HEK293 (cell line): ENCODE data around the gene CPNE1.

ENCODE experiments used
- CTCF ChIA-PET: fragments of 350-600 bp; formaldehyde crosslinking; extraction: SDS; loops from one replicate; lab custom pipeline; 2021; ENCODE audit warnings: antibody characterized with exemption; lab: Yijun Ruan, JAX
- POLR2A ChIA-PET: fragments of 300-600 bp; formaldehyde crosslinking; extraction: SDS; loops from one replicate; lab custom pipeline; 2020; ENCODE audit warnings: antibody characterized with exemption, inconsistent platforms; lab: Yijun Ruan, JAX
- H3K27ac ChIP-seq: fragments of 200-500 bp; sonication (Bioruptor generic); 2 replicates; pipeline ENCODE4 v1.5.1; 2014; ENCODE audit warnings: low read depth, low read length, control low read depth, inconsistent platforms; ENCODE audit errors: extremely low read depth
- H3K36me3 ChIP-seq, 2 experiments: fragments of 200-500 bp in 1 of 2; sonication (Bioruptor generic) in 1 of 2; 1 replicate in 1 of 2; 2 replicates in 1 of 2; pipeline ENCODE4 v1.5.1; 2014 to 2017; ENCODE audit warnings: inconsistent platforms in 2 of 2, low read length in 2 of 2; ENCODE audit not compliant: control insufficient read depth in 2 of 2, insufficient read depth in 1 of 2
- H3K4me1 ChIP-seq: fragments of 200-500 bp; sonication (Bioruptor generic); 2 replicates; pipeline ENCODE4 v1.5.1; 2014; ENCODE audit warnings: mild to moderate bottlenecking, low read length, inconsistent platforms; ENCODE audit not compliant: control insufficient read depth, insufficient read depth
- H3K4me3 ChIP-seq: 2 replicates; pipeline ENCODE4 v1.5.1; 2011; ENCODE audit warnings: low read depth, mild to moderate bottlenecking, control low read depth, low read length, moderate library complexity
- H3K9me3 ChIP-seq: fragments of 200-500 bp; sonication (Bioruptor generic); 2 replicates; pipeline ENCODE4 v1.5.1; 2014; ENCODE audit warnings: low read depth, low read length, inconsistent platforms; ENCODE audit not compliant: control insufficient read depth, insufficient read depth
- AEBP2 ChIP-seq: fragments of 450-650 bp; formaldehyde crosslinking; IDR thresholded peaks from 2 replicates; pipeline ENCODE4 v1.5.1; 2016; ENCODE audit warnings: missing biosample characterization, missing genetic modification characterization, borderline replicate concordance
- EGR2 ChIP-seq: fragments of 450-650 bp; formaldehyde crosslinking; IDR thresholded peaks from 2 replicates; pipeline ENCODE4 v1.5.1; 2016; ENCODE audit warnings: low read depth, missing biosample characterization, missing genetic modification characterization
- ELK4 ChIP-seq: IDR thresholded peaks from 2 replicates; pipeline ENCODE4 v1.6.1; 2011; ENCODE audit warnings: mild to moderate bottlenecking, low read depth, low read length, borderline replicate concordance
- GLI4 ChIP-seq: fragments of 450-650 bp; formaldehyde crosslinking; IDR thresholded peaks from 2 replicates; pipeline ENCODE4 v1.5.1; 2016; ENCODE audit warnings: missing biosample characterization, missing genetic modification characterization
- INSM2 ChIP-seq: fragments of 450-650 bp; formaldehyde crosslinking; IDR thresholded peaks from 2 replicates; pipeline ENCODE4 v1.5.1; 2016; ENCODE audit warnings: missing biosample characterization, missing genetic modification characterization
- KLF1 ChIP-seq: fragments of 450-650 bp; formaldehyde crosslinking; IDR thresholded peaks from 2 replicates; pipeline ENCODE4 v1.5.1; 2016; ENCODE audit warnings: missing biosample characterization, missing genetic modification characterization
- SP2 ChIP-seq: fragments of 450-650 bp; formaldehyde crosslinking; IDR thresholded peaks from 2 replicates; pipeline ENCODE4 v1.5.1; 2016; ENCODE audit warnings: missing biosample characterization, missing genetic modification characterization
- ZBTB11 ChIP-seq: fragments of 450-650 bp; formaldehyde crosslinking; conservative IDR thresholded peaks from 2 replicates; pipeline ENCODE4 v1.5.1; 2016; ENCODE audit warnings: low read depth, missing biosample characterization, missing genetic modification characterization
- ZFHX2 ChIP-seq: fragments of 450-650 bp; formaldehyde crosslinking; conservative IDR thresholded peaks from 2 replicates; pipeline ENCODE4 v1.5.1; 2016; ENCODE audit warnings: missing biosample characterization, missing genetic modification characterization
- ZNF132 ChIP-seq: fragments of 450-650 bp; formaldehyde crosslinking; IDR thresholded peaks from 2 replicates; pipeline ENCODE4 v1.5.1; 2017; ENCODE audit warnings: missing biosample characterization, missing genetic modification characterization, borderline replicate concordance
- ZNF174 ChIP-seq: fragments of 450-650 bp; formaldehyde crosslinking; IDR thresholded peaks from 2 replicates; pipeline ENCODE4 v1.5.0; 2017; ENCODE audit warnings: missing biosample characterization, mild to moderate bottlenecking, missing genetic modification characterization
- ZNF292 ChIP-seq: fragments of 450-650 bp; formaldehyde crosslinking; IDR thresholded peaks from 2 replicates; pipeline ENCODE4 v1.5.1; 2016; ENCODE audit warnings: low read depth, missing biosample characterization, missing genetic modification characterization, borderline replicate concordance
- ZNF335 ChIP-seq: fragments of 450-650 bp; formaldehyde crosslinking; conservative IDR thresholded peaks from 2 replicates; pipeline ENCODE4 v1.5.1; 2016; ENCODE audit warnings: missing biosample characterization, missing genetic modification characterization
- ZNF37A ChIP-seq: fragments of 450-650 bp; IDR thresholded peaks from 2 replicates; pipeline ENCODE4 v1.5.1; 2018; ENCODE audit warnings: missing biosample characterization, missing genetic modification characterization
- ZNF398 ChIP-seq: fragments of 450-650 bp; formaldehyde crosslinking; IDR thresholded peaks from 2 replicates; pipeline ENCODE4 v1.5.1; 2017; ENCODE audit warnings: missing biosample characterization, missing genetic modification characterization
- ZNF501 ChIP-seq: fragments of 450-650 bp; formaldehyde crosslinking; IDR thresholded peaks from 2 replicates; pipeline ENCODE4 v1.5.1; 2016; ENCODE audit warnings: missing biosample characterization, missing genetic modification characterization
- ZNF560 ChIP-seq: fragments of 450-650 bp; formaldehyde crosslinking; IDR thresholded peaks from 2 replicates; pipeline ENCODE4 v1.5.1; 2017; ENCODE audit warnings: missing biosample characterization, missing genetic modification characterization, borderline replicate concordance
- ZNF600 ChIP-seq: fragments of 450-650 bp; formaldehyde crosslinking; IDR thresholded peaks from 2 replicates; pipeline ENCODE4 v1.5.1; 2016; ENCODE audit warnings: missing biosample characterization, missing genetic modification characterization
- ZNF610 ChIP-seq: fragments of 450-650 bp; formaldehyde crosslinking; IDR thresholded peaks from 2 replicates; pipeline ENCODE4 v1.5.1; 2016; ENCODE audit warnings: missing biosample characterization, missing genetic modification characterization, borderline replicate concordance
- ZNF660 ChIP-seq: fragments of 450-650 bp; IDR thresholded peaks from 2 replicates; pipeline ENCODE4 v1.5.1; 2018; ENCODE audit warnings: missing biosample characterization, mild to moderate bottlenecking, missing genetic modification characterization
- ZNF664 ChIP-seq: fragments of 450-650 bp; formaldehyde crosslinking; IDR thresholded peaks from 2 replicates; pipeline ENCODE4 v1.5.1; 2016; ENCODE audit warnings: missing biosample characterization, missing genetic modification characterization
- ZNF76 ChIP-seq: fragments of 450-650 bp; formaldehyde crosslinking; IDR thresholded peaks from 2 replicates; pipeline ENCODE4; 2016; ENCODE audit warnings: low read depth, missing biosample characterization, missing genetic modification characterization, borderline replicate concordance
- ZNF785 ChIP-seq: fragments of 450-650 bp; formaldehyde crosslinking; IDR thresholded peaks from 2 replicates; pipeline ENCODE4 v1.5.1; 2016; ENCODE audit warnings: missing biosample characterization, missing genetic modification characterization
- ZNF837 ChIP-seq: fragments of 450-650 bp; formaldehyde crosslinking; IDR thresholded peaks from 2 replicates; pipeline ENCODE4 v1.5.1; 2016; ENCODE audit warnings: missing biosample characterization, missing genetic modification characterization

The CPNE1 gene

GRCh38 chr20:35698298-35699126, 33.8 kb upstream of the CPNE1 start (continued):
- no peak for TF ChIP-seq ZNF785
- TF ChIP-seq ZNF292, result no peak
- no peak for TF ChIP-seq GLI4 (tag by site-specific recombination)
- TF ChIP-seq AEBP2 (tag by site-specific recombination), result no peak
- TF ChIP-seq ZNF76 (tag by site-specific recombination), result no peak
- TF ChIP-seq ZNF837 (tag by site-specific recombination), result no peak
- TF ChIP-seq ZNF398 (tag by site-specific recombination), result peak; percentile 75
- no peak for TF ChIP-seq INSM2 (tag by site-specific recombination)
- no peak for TF ChIP-seq ZNF174 (tag by site-specific recombination)

- H3K4me3 ChIP-seq, result peak overlapping the region; percentile 75; the same call in 1 of the 2 replicates
- ChIA-PET CTCF (no interaction called here), POLR2A (no interaction called here)
- H3K36me3 ChIP-seq, result peaks cover 10 to 46% of the 10 kb centered on the region in 2 experiments; a peak in 2 of 3 replicates
- no peaks in the 10 kb centered on the region for H3K9me3 ChIP-seq
- TF ChIP-seq ZBTB11, result peak; percentile 50
- no peak for TF ChIP-seq ELK4
- TF ChIP-seq ZNF560 (tag by site-specific recombination), result no peak
- TF ChIP-seq ZNF37A (tag by site-specific recombination), result no peak
- no peak for TF ChIP-seq KLF1
- peak; percentile 69 for TF ChIP-seq EGR2 (tag by site-specific recombination)
- no peak for TF ChIP-seq ZNF501
- no peak for TF ChIP-seq SP2 (tag by site-specific recombination)
- 0 out of 2 replicates have a peak, but pooled peaks have one; percentile 7 for TF ChIP-seq ZNF664 (tag by site-specific recombination)
- TF ChIP-seq ZNF610 (tag by site-specific recombination), result no peak
- no peak for TF ChIP-seq ZNF132 (tag by site-specific recombination)
- TF ChIP-seq ZNF660 (tag by site-specific recombination), result no peak
- peak; percentile 35 for TF ChIP-seq ZNF335 (tag by site-specific recombination)
- TF ChIP-seq ZFHX2 (tag by site-specific recombination), result peak; percentile 64; the same call in 1 of the 2 replicates
- peak; percentile 77 for TF ChIP-seq ZNF600 (tag by site-specific recombination)
- H3K4me1 ChIP-seq, result 0 out of 2 replicates have a peak, but pooled peaks cover 4% of the 10 kb centered on the region
- no peak overlapping the region for H3K27ac ChIP-seq
Observed at GRCh38 chr20:35697696-35698297, 33.1 kb upstream of the CPNE1 start.
